ENCODE data around the gene FHDC1. TPM values are rescaled to one million over a fixed set of nuclear protein-coding genes. Genes with fewer than 3 reads are reported as not detected.
"Not testable (repeated sequence)": the region's sequence is repeated elsewhere in the genome, so short reads cannot be mapped to it uniquely, and the experiment has no call there.

Gene FHDC1
- under 1 TPM in 2 of 3 donors, not detected in 1; 0.05 to 0.11 TPM for total RNA-seq

- Mint-ChIP-seq H3K4me3 (peak within 1 kb of the TSS; percentile 69), H3K27me3 (ENCODE audit: low read depth) (peaks cover 63% of the 10 kb centered on the region), H3K36me3 (ENCODE audit: insufficient read depth) (no peaks in the 10 kb centered on the region), H3K9me3 (no peaks in the 10 kb centered on the region), H3K4me1 (ENCODE audit: low read depth) (peaks cover 19% of the 10 kb centered on the region)
- ATAC-seq (peak; percentile 32 to 59), DNase-seq (no peak)
Observed at GRCh38 chr4:152935631-152936445, at the start of gene FHDC1. FHDC1 (plus strand) TSS chr4:152936323; CDS start chr4:152943058, 6,735 bp downstream.

GRCh38 chr4:152887981-152888380, 48.1 kb upstream of the FHDC1 start:
- Mint-ChIP-seq H3K9me3 (no peaks in the 10 kb centered on the region), H3K4me3 (no peak overlapping the region), H3K4me1 (ENCODE audit: low read depth) (no peaks in the 10 kb centered on the region), H3K36me3 (ENCODE audit: insufficient read depth) (peaks cover 37% of the 10 kb centered on the region), H3K27me3 (ENCODE audit: low read depth) (no peaks in the 10 kb centered on the region)
- ATAC-seq (no peak), DNase-seq (no peak)

DNA sequence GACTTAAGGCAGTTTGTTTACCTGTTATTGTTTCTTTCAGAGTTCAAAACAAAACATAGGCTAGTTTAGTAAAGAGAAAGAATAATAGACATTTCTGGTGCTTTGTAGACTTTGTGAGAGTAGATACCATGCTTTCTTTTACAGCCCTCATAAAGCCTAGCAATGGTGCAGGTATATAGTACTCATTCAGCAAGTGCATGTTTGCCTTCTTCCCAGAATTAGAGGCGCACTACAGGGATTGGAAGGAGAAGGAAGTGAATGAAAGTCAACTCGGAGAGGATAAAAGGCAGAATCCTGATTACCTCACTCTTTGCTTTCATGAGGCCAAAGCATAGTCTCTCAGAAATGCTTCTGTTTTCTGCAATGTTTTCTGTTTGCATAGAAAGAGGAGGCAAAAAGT, 43.1 kb upstream of the FHDC1 start:
- no peak for ATAC-seq
- Mint-ChIP-seq H3K4me1 (ENCODE audit: low read depth) (no peaks in the 10 kb centered on the region), H3K36me3 (ENCODE audit: insufficient read depth) (peaks cover 27% of the 10 kb centered on the region), H3K4me3 (no peak overlapping the region), H3K27me3 (ENCODE audit: low read depth) (no peaks in the 10 kb centered on the region), H3K9me3 (no peaks in the 10 kb centered on the region)
- DNase-seq: no peak

- H3K27me3 Mint-ChIP-seq (ENCODE audit: low read depth): no peaks in the 10 kb centered on the region
- no peaks in the 10 kb centered on the region for H3K4me1 Mint-ChIP-seq (ENCODE audit: low read depth)
- H3K9me3 Mint-ChIP-seq: no peaks in the 10 kb centered on the region
- ATAC-seq (no peak), DNase-seq (no peak)
- H3K4me3 Mint-ChIP-seq: no peak overlapping the region
- peaks cover 27% of the 10 kb centered on the region for H3K36me3 Mint-ChIP-seq (ENCODE audit: insufficient read depth)
Observed at GRCh38 chr4:152894673-152895072, 41.5 kb upstream of the FHDC1 start.

GRCh38 chr4:152896811-152897210, 39.3 kb upstream of the FHDC1 start:
- H3K36me3 Mint-ChIP-seq (ENCODE audit: insufficient read depth): peaks cover 28% of the 10 kb centered on the region
- DNase-seq (no peak), ATAC-seq (no peak)
- no peaks in the 10 kb centered on the region for H3K4me1 Mint-ChIP-seq (ENCODE audit: low read depth)
- H3K27me3 Mint-ChIP-seq (ENCODE audit: low read depth): no peaks in the 10 kb centered on the region
- no peaks in the 10 kb centered on the region for H3K9me3 Mint-ChIP-seq
- H3K4me3 Mint-ChIP-seq: no peak overlapping the region

- not testable (repeated sequence) for H3K27me3 Mint-ChIP-seq (ENCODE audit: low read depth); DNase-seq; ATAC-seq; H3K4me3 Mint-ChIP-seq; H3K9me3 Mint-ChIP-seq; H3K4me1 Mint-ChIP-seq (ENCODE audit: low read depth)
- peaks cover 17% of the 10 kb centered on the region for H3K36me3 Mint-ChIP-seq (ENCODE audit: insufficient read depth)
Observed at GRCh38 chr4:152898133-152898532, 38.0 kb upstream of the FHDC1 start.

DNA sequence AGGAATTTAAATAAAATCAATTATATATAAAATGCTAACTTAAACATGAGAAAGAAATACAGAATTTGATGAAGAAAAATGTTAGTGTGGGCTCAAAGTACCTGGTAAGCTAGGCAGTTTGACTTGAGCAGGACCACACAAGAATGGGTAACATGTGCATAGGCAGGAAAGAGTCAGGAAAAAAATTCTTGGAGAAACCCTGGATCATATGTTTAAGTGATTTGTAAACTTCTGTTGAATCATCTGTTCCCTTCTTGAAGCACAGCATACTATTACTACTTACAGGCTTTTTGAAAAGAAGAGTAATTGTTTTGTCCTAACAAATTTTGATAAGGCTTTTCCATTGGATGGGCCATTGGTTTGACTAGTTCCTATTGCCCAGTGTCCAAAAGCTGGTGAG, 37.5 kb upstream of the FHDC1 start:
- Mint-ChIP-seq H3K36me3 (ENCODE audit: insufficient read depth) (peaks cover 14% of the 10 kb centered on the region), H3K27me3 (ENCODE audit: low read depth) (no peaks in the 10 kb centered on the region), H3K4me3 (no peak overlapping the region), H3K9me3 (no peaks in the 10 kb centered on the region), H3K4me1 (ENCODE audit: low read depth) (no peaks in the 10 kb centered on the region)
- DNase-seq (no peak), ATAC-seq (no peak)

GRCh38 chr4:152900395-152900794, 35.7 kb upstream of the FHDC1 start:
- DNase-seq: no peak
- no peak for ATAC-seq
- H3K36me3 Mint-ChIP-seq (ENCODE audit: insufficient read depth): peaks cover 20% of the 10 kb centered on the region
- no peaks in the 10 kb centered on the region for H3K9me3 Mint-ChIP-seq
- no peak overlapping the region for H3K4me3 Mint-ChIP-seq
- H3K4me1 Mint-ChIP-seq (ENCODE audit: low read depth): no peaks in the 10 kb centered on the region
- H3K27me3 Mint-ChIP-seq (ENCODE audit: low read depth): no peaks in the 10 kb centered on the region

DNA sequence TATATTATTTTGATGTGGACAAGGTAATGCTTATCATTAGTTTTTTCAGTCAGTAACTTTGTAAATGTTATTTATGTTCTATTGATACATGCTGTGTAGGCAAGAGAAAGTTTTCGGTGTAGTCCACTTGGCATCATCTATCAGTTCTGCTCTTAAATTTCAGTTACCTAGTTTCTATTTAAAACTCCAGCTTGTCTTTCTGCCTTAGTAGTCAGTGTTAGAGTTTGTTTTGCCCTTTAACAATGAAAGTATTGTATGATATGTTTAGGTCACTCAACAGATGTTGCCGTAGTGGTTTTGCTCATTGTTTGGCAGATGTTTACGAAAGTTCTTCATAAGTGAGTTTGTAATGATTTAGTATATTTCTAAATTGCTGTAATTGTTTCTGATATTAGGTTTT, 34.9 kb upstream of the FHDC1 start:
- H3K27me3 Mint-ChIP-seq (ENCODE audit: low read depth): no peaks in the 10 kb centered on the region
- no peaks in the 10 kb centered on the region for H3K9me3 Mint-ChIP-seq
- no peaks in the 10 kb centered on the region for H3K4me1 Mint-ChIP-seq (ENCODE audit: low read depth)
- no peak for ATAC-seq
- no peak overlapping the region for H3K4me3 Mint-ChIP-seq
- peaks cover 22% of the 10 kb centered on the region for H3K36me3 Mint-ChIP-seq (ENCODE audit: insufficient read depth)
- no peak for DNase-seq

DNA sequence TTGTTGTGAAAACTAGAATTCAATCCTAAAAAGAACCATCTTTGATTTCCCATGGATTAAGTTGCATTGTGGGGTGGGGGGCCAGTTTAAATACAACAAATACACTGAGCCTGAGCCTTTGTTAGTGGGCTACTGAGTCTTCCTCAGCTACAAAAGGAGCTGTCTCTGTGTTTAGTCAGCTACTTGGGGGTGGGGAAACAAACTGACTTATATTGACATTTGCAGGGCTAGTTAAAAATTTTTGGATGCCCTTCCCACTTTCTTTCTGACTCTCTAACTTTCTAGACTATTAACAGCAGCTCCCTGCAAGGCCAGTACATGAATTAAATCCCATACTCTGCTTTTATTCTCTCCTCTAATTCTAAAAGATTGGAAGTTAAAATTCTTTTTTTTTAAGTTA, 32.5 kb upstream of the FHDC1 start:
- Mint-ChIP-seq H3K36me3 (ENCODE audit: insufficient read depth) (peaks cover 29% of the 10 kb centered on the region), H3K4me3 (no peak overlapping the region), H3K27me3 (ENCODE audit: low read depth) (no peaks in the 10 kb centered on the region), H3K9me3 (no peaks in the 10 kb centered on the region), H3K4me1 (ENCODE audit: low read depth) (no peaks in the 10 kb centered on the region)
- DNase-seq (no peak), ATAC-seq (no peak)

DNA sequence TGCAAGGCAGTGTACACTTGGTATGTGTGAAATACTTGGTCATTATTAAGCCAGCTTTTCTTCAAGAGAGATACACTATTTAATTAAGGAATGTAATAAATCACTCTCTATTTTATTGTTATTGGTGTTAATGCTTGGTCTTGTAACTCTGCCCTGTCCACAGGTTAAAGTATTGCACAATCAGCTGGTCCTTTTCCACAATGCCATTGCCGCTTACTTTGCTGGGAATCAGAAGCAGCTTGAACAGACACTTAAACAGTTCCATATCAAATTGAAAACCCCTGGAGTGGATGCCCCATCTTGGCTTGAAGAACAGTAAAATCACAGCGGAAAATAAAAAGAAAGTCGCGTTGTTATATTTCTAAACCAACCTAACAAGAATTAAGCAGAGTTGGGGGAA, 26.2 kb upstream of the FHDC1 start:
- Mint-ChIP-seq H3K4me1 (ENCODE audit: low read depth) (no peaks in the 10 kb centered on the region), H3K27me3 (ENCODE audit: low read depth) (no peaks in the 10 kb centered on the region), H3K9me3 (no peaks in the 10 kb centered on the region), H3K4me3 (no peak overlapping the region), H3K36me3 (ENCODE audit: insufficient read depth) (peaks cover 23% of the 10 kb centered on the region)
- DNase-seq (no peak), ATAC-seq (no peak)

DNA sequence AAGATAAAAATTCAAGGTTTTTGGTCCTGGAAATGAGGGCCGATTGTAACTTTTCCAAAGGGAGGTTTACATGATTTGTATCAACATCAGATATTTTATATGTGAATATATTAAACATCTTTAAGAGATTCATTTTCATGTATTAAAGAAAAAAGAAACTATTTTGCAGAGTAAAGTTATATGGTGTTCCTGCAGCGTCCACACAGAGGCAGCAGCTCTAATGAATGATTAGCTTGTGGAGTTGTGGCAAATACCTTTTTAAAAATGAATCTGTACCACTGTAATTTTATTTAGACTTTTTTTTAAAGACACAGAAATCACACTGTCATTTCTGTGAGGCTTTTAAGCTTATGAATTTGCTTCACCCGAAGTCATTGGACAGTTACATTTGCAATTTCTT, 25.6 kb upstream of the FHDC1 start:
- Mint-ChIP-seq H3K4me1 (ENCODE audit: low read depth) (no peaks in the 10 kb centered on the region), H3K36me3 (ENCODE audit: insufficient read depth) (peaks cover 23% of the 10 kb centered on the region), H3K9me3 (no peaks in the 10 kb centered on the region), H3K27me3 (ENCODE audit: low read depth) (no peaks in the 10 kb centered on the region), H3K4me3 (no peak overlapping the region)
- no peak for ATAC-seq
- DNase-seq: no peak

DNA sequence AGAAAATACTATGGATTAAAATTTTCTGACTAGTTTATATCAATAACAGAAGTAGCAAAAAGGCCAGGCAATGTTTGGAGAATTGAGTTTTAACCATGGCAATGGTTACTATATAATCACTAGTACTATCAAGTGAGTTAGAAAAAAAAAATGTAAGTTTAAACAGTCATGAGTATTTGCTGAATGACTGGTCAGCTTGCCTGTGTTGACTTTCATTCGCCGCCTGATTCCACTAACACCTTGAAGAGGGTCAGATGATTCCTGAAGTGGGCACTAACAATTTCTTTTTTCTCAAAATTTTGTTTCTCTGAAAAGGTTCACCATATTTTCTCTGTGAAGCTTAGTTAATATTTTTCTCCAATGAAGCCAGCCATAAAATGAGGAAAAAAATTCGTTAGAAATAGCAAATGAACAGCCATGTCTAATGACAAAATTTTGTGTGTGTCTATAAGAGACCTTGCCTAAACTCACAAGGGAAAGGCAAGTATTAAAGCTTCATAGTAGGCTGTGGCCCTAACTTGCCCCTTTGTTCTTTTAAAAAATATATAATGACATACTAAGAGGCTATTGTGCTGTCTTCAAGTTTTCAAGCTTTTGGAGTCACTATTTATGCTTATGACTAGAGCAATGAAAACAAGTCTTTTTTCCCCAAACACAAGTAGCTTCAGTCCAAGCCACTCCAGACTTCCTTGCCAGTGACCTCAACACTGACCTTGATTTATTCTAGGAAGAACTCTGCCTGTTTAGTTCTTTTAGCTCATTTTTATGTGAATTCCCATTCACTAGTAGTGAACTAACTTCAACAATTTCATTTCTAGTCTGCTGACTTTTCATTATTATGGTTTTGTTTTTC, 18.4 kb upstream of the FHDC1 start:
- DNase-seq (no peak), ATAC-seq (no peak)
- H3K4me3 Mint-ChIP-seq: no peak overlapping the region
- H3K27me3 Mint-ChIP-seq (ENCODE audit: low read depth): peaks cover 4% of the 10 kb centered on the region
- H3K36me3 Mint-ChIP-seq (ENCODE audit: insufficient read depth): peaks cover 13% of the 10 kb centered on the region
- H3K4me1 Mint-ChIP-seq (ENCODE audit: low read depth): no peaks in the 10 kb centered on the region
- H3K9me3 Mint-ChIP-seq: peaks cover 10% of the 10 kb centered on the region

DNA sequence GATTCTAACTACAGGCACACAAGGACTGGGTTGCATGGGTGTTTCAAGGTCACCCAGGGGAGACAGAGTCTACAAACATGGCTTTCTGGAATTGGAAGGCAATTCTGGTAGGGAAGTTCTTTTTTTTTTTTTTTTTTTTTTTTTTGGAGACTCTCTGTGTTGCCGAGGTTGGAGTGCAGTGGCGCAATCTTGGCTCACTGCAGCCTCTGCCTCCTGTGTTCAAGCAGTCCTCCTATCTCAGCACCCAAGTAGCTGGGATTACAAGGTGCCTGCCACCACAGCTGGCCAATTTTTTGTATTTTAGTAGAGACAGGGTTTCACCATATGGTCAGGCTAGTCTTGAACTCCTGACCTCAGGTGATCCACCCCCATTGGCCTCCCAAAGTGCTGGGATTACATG, 16.3 kb upstream of the FHDC1 start:
- Mint-ChIP-seq H3K27me3 (ENCODE audit: low read depth) (peaks cover 4% of the 10 kb centered on the region), H3K4me1 (ENCODE audit: low read depth) (no peaks in the 10 kb centered on the region), H3K9me3 (peaks cover 10% of the 10 kb centered on the region), H3K36me3 (ENCODE audit: insufficient read depth) (peaks cover 13% of the 10 kb centered on the region), H3K4me3 (no peak overlapping the region)
- ATAC-seq: no peak
- DNase-seq: no peak

DNA sequence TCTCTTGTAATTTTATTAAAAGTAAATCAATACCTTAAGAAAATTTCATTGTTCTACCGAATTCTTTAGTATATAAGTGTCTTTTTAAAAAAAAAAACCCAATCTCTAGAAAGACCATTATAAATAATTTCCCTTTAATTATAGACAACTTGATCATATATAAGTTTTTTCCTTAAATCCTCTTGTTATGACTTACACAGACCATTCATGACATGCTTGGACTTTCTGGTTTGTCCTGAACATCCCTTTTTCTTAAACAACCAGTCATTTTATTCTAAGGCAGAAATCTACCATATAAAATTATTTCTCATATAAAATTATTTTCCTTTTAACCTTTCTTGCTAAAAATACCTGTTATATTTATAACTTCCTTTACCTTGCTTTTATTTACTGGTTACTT, 15.4 kb upstream of the FHDC1 start:
- Mint-ChIP-seq H3K36me3 (ENCODE audit: insufficient read depth) (peaks cover 13% of the 10 kb centered on the region), H3K4me1 (ENCODE audit: low read depth) (no peaks in the 10 kb centered on the region), H3K4me3 (no peak overlapping the region), H3K9me3 (peaks cover 10% of the 10 kb centered on the region), H3K27me3 (ENCODE audit: low read depth) (peaks cover 4% of the 10 kb centered on the region)
- no peak for DNase-seq
- no peak for ATAC-seq

Data from activated T-cell treated with anti-CD3 and anti-CD28 coated beads, Interleukin-2, amount 50 U/mL, for 4 hours (primary cell).